ENCODE results near the gene PDLIM1.
A peak's percentile ranks its signal among the peaks of the same experiment; 100 is the strongest.

PDLIM1 gene

DNA sequence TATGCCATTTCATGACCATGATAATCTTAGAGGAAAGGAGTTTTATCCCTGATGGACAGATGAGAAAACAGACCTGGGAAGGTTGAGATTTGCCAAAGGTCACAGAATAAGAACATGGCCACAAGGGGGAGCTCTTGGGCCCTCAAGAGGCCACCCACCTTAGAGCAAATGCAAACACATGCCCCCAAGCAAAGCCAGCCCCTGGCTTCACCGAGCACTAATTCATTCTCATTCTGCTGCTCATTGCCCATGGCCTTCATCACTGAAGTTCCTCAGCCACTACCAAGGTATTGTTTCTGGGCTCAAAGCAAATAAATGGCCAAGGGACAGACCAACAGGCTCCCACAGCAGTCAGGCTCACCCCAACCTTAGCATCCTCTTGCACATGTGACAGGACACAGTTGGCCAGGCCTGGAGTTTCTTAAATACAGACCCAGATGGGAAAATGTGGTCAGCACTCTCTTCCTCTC is 44.2 kb downstream of the PDLIM1 start:
- Histone ChIP-seq H3K18ac (ENCODE audit: low read length) (no peak overlapping the region), H3K9ac (ENCODE audit: low read length) (no peak overlapping the region), H3K23ac (ENCODE audit: low read length) (no peak overlapping the region), H3K36me3 (ENCODE audit: control insufficient read depth, insufficient read depth, low read length) (peaks cover 6% of the 10 kb centered on the region), H3K4me2 (ENCODE audit: low read length) (no peak overlapping the region), H3K4me1 (ENCODE audit: control insufficient read depth, low read depth, low read length) (peaks cover 7% of the 10 kb centered on the region), H4K8ac (ENCODE audit: low read depth, low read length) (no peak overlapping the region), H3K4me3 (ENCODE audit: low read length) (no peak overlapping the region), H4K5ac (ENCODE audit: low read length) (no peak overlapping the region), H3K79me1 (ENCODE audit: low read length) (peaks cover 9% of the 10 kb centered on the region), H3K27me3 (ENCODE audit: insufficient read depth, low read length, poor library complexity) (no peaks in the 10 kb centered on the region), H2AK5ac (ENCODE audit: low read length) (no peak overlapping the region), H2BK5ac (ENCODE audit: low read length) (no peak overlapping the region), H3K79me2 (ENCODE audit: control insufficient read depth, insufficient read depth, low read length) (peaks cover under 1% of the 10 kb centered on the region), H3K56ac (ENCODE audit: low read length) (no peak overlapping the region), H3K4ac (ENCODE audit: low read depth, low read length) (no peak overlapping the region), H2BK15ac (replicated peaks; ENCODE audit: low read depth) (no peak overlapping the region), H2BK120ac (ENCODE audit: low read depth, low read length) (no peak overlapping the region), H3K27ac (ENCODE audit: low read depth, low read length) (peak overlapping the region; percentile 25)
- no CpG with 5 or more reads among the region's 1 CpG for WGBS (ENCODE audit: extremely low coverage, insufficient coverage, low lambda C conversion rate)
- peak; percentile 92 for DNase-seq

GRCh38 chr10:95245425-95246055 is 45.3 kb downstream of the PDLIM1 start:
- Histone ChIP-seq H4K8ac (ENCODE audit: low read depth, low read length) (no peak overlapping the region), H3K4me2 (ENCODE audit: low read length) (no peak overlapping the region), H2AK5ac (ENCODE audit: low read length) (no peak overlapping the region), H3K9ac (ENCODE audit: low read length) (no peak overlapping the region), H3K79me2 (ENCODE audit: control insufficient read depth, insufficient read depth, low read length) (peaks cover 2% of the 10 kb centered on the region), H3K79me1 (ENCODE audit: low read length) (peaks cover 11% of the 10 kb centered on the region), H3K27ac (ENCODE audit: low read depth, low read length) (no peak overlapping the region), H4K5ac (ENCODE audit: low read length) (no peak overlapping the region), H3K4me1 (ENCODE audit: control insufficient read depth, low read depth, low read length) (peaks cover 7% of the 10 kb centered on the region), H3K56ac (ENCODE audit: low read length) (no peak overlapping the region), H3K4me3 (ENCODE audit: low read length) (no peak overlapping the region), H3K36me3 (ENCODE audit: control insufficient read depth, insufficient read depth, low read length) (peaks cover 6% of the 10 kb centered on the region), H2BK5ac (ENCODE audit: low read length) (no peak overlapping the region), H2BK15ac (replicated peaks; ENCODE audit: low read depth) (no peak overlapping the region), H2BK120ac (ENCODE audit: low read depth, low read length) (no peak overlapping the region), H3K23ac (ENCODE audit: low read length) (no peak overlapping the region), H3K27me3 (ENCODE audit: insufficient read depth, low read length, poor library complexity) (no peaks in the 10 kb centered on the region), H3K18ac (ENCODE audit: low read length) (no peak overlapping the region), H3K4ac (ENCODE audit: low read depth, low read length) (no peak overlapping the region)
- no CpG with 5 or more reads among the region's 6 CpGs for WGBS (ENCODE audit: extremely low coverage, insufficient coverage, low lambda C conversion rate)
- DNase-seq, result no peak

DNA sequence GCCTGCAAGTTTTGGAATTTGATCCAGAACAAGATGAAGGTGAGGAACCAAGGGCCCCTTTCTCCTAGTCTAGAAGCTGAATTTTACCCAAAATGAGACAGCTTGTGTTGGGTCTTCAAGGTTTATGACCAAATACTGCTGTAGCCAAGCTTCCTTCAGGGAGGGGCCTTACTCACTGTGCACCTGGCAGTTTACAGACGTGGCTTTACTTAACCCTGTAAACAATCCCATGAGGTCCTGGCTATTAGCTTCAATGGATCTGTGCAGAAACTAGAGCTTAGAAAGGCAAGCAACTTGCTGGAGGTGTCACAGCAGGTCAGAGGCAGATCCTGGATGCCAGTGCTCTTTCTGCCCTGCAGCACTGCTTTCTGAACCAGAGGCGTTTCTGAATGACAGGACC is 46.7 kb downstream of the PDLIM1 start:
- Histone ChIP-seq H3K27ac (ENCODE audit: low read depth, low read length) (no peak overlapping the region), H2AK5ac (ENCODE audit: low read length) (no peak overlapping the region), H3K56ac (ENCODE audit: low read length) (no peak overlapping the region), H3K23ac (ENCODE audit: low read length) (no peak overlapping the region), H3K36me3 (ENCODE audit: control insufficient read depth, insufficient read depth, low read length) (peaks cover 8% of the 10 kb centered on the region), H3K4ac (ENCODE audit: low read depth, low read length) (no peak overlapping the region), H4K5ac (ENCODE audit: low read length) (no peak overlapping the region), H3K4me3 (ENCODE audit: low read length) (no peak overlapping the region), H2BK5ac (ENCODE audit: low read length) (no peak overlapping the region), H3K4me2 (ENCODE audit: low read length) (no peak overlapping the region), H3K79me1 (ENCODE audit: low read length) (peaks cover 11% of the 10 kb centered on the region), H2BK15ac (replicated peaks; ENCODE audit: low read depth) (no peak overlapping the region), H3K4me1 (ENCODE audit: control insufficient read depth, low read depth, low read length) (peaks cover 4% of the 10 kb centered on the region), H3K18ac (ENCODE audit: low read length) (no peak overlapping the region), H2BK120ac (ENCODE audit: low read depth, low read length) (no peak overlapping the region), H3K27me3 (ENCODE audit: insufficient read depth, low read length, poor library complexity) (no peaks in the 10 kb centered on the region), H4K8ac (ENCODE audit: low read depth, low read length) (no peak overlapping the region), H3K9ac (ENCODE audit: low read length) (no peak overlapping the region), H3K79me2 (ENCODE audit: control insufficient read depth, insufficient read depth, low read length) (peaks cover 2% of the 10 kb centered on the region)
- no peak for DNase-seq
- no CpG with 5 or more reads among the region's 2 CpGs for WGBS (ENCODE audit: extremely low coverage, insufficient coverage, low lambda C conversion rate)

DNA sequence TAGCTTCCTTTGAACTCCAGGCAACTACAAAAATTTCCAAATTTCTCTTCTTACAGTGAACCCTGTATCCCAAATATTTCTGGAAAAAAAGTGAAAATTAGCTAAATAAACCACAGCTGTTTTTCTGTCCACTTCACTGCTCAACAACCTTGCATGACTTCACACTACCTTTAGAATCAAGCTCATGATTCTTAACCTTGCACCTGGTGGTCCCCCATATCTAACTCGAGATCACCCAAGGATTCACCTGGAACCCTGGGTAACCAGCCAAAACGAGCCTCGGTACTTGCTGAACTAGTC is 47.5 kb downstream of the PDLIM1 start:
- no peak overlapping the region for H2BK5ac ChIP-seq (ENCODE audit: low read length)

DNA sequence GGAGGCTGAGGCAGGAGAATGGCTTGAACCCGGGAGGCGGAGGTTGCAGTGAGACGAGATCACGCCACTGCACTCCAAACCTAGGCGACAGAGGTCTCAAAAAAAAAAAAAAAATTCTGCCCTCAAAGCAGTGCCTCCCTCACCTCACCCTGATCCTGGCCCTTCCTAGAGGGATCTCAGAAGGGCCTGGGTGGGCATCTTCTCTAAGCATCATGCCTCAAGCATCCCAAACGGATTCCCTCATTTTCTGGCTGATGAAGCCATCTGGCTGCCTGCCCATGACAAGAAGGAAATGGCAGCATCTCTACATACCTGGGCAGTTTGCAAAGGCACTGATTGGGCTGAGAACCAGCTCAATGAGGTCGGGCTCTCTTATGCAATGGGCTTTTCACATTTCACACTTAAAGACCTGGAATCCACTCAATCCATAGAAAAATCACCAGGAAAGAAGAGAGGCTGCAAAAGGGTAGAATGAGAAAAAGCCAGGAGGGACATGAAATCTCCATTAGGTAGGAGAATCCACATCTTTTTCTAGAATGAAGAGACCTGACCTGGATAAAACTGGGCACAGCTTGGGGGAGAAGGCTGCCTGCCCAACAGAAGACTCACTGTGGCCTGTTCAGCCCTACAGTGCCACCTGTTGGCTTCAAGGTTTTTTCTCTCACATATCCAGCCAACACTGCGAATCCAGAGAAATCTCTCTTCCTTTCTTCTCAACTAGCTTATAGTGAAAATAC is 48.1 kb downstream of the PDLIM1 start:
- Histone ChIP-seq H2BK5ac (ENCODE audit: low read length) (no peak overlapping the region), H4K8ac (ENCODE audit: low read depth, low read length) (no peak overlapping the region), H3K18ac (ENCODE audit: low read length) (no peak overlapping the region), H2BK120ac (ENCODE audit: low read depth, low read length) (no peak overlapping the region), H3K79me2 (ENCODE audit: control insufficient read depth, insufficient read depth, low read length) (peaks cover 2% of the 10 kb centered on the region), H2BK15ac (replicated peaks; ENCODE audit: low read depth) (no peak overlapping the region), H3K9ac (ENCODE audit: low read length) (no peak overlapping the region), H3K27ac (ENCODE audit: low read depth, low read length) (no peak overlapping the region), H3K23ac (ENCODE audit: low read length) (no peak overlapping the region), H3K4me2 (ENCODE audit: low read length) (no peak overlapping the region), H3K36me3 (ENCODE audit: control insufficient read depth, insufficient read depth, low read length) (peaks cover 15% of the 10 kb centered on the region), H3K4ac (ENCODE audit: low read depth, low read length) (no peak overlapping the region), H3K4me3 (ENCODE audit: low read length) (no peak overlapping the region), H2AK5ac (ENCODE audit: low read length) (no peak overlapping the region), H3K4me1 (ENCODE audit: control insufficient read depth, low read depth, low read length) (peaks cover 1% of the 10 kb centered on the region), H3K56ac (ENCODE audit: low read length) (peak overlapping the region; percentile 10), H3K79me1 (ENCODE audit: low read length) (peaks cover 10% of the 10 kb centered on the region), H4K5ac (ENCODE audit: low read length) (no peak overlapping the region), H3K27me3 (ENCODE audit: insufficient read depth, low read length, poor library complexity) (no peaks in the 10 kb centered on the region)
- peak; percentile 80 for DNase-seq
- no CpG with 5 or more reads among the region's 8 CpGs for WGBS (ENCODE audit: extremely low coverage, insufficient coverage, low lambda C conversion rate)

More for the DNA sequence above, 47.5 kb downstream of the PDLIM1 start:
- H4K8ac ChIP-seq (ENCODE audit: low read depth, low read length), result no peak overlapping the region
- H3K4me2 ChIP-seq (ENCODE audit: low read length), result no peak overlapping the region
- H3K36me3 ChIP-seq (ENCODE audit: control insufficient read depth, insufficient read depth, low read length), result peaks cover 10% of the 10 kb centered on the region
- no peak for DNase-seq
- no peak overlapping the region for H3K4me3 ChIP-seq (ENCODE audit: low read length)
- H3K9ac ChIP-seq (ENCODE audit: low read length), result no peak overlapping the region
- no CpG with 5 or more reads among the region's 3 CpGs for WGBS (ENCODE audit: extremely low coverage, insufficient coverage, low lambda C conversion rate)
- no peak overlapping the region for H3K56ac ChIP-seq (ENCODE audit: low read length)
- no peak overlapping the region for H2BK120ac ChIP-seq (ENCODE audit: low read depth, low read length)
- H3K79me2 ChIP-seq (ENCODE audit: control insufficient read depth, insufficient read depth, low read length), result peaks cover 2% of the 10 kb centered on the region
- no peak overlapping the region for H3K23ac ChIP-seq (ENCODE audit: low read length)
- peaks cover 4% of the 10 kb centered on the region for H3K4me1 ChIP-seq (ENCODE audit: control insufficient read depth, low read depth, low read length)
- peaks cover 11% of the 10 kb centered on the region for H3K79me1 ChIP-seq (ENCODE audit: low read length)
- H3K27ac ChIP-seq (ENCODE audit: low read depth, low read length), result no peak overlapping the region
- no peak overlapping the region for H2BK15ac ChIP-seq (replicated peaks; ENCODE audit: low read depth)
- no peak overlapping the region for H2AK5ac ChIP-seq (ENCODE audit: low read length)
- no peak overlapping the region for H3K18ac ChIP-seq (ENCODE audit: low read length)
- no peaks in the 10 kb centered on the region for H3K27me3 ChIP-seq (ENCODE audit: insufficient read depth, low read length, poor library complexity)
- no peak overlapping the region for H4K5ac ChIP-seq (ENCODE audit: low read length)
- H3K4ac ChIP-seq (ENCODE audit: low read depth, low read length), result no peak overlapping the region
